Endothelial cell of umbilical vein (primary cell): ENCODE measurements around the gene BMAL2. TPM values are rescaled to one million over a fixed set of nuclear protein-coding genes. Genes with fewer than 3 reads are reported as not detected.

Source experiments
- BruUV-seq: library from RNA; stranded (reverse); fragments of 400-500 nt; replicated peaks from 2 replicates; lab custom pipeline; 2021; lab: Mats Ljungman, UMichigan
- CTCF ChIA-PET: fragments of 300-600, 350-600 bp; sonication (Branson Sonifier 250); formaldehyde crosslinking; loops from one replicate; lab custom pipeline; 2021; ENCODE audit warnings: antibody characterized with exemption, inconsistent platforms; lab: Charles Lee
- POLR2A ChIA-PET: fragments of 300-600, 350-600 bp; sonication (Branson Sonifier 250); formaldehyde crosslinking; loops from one replicate; lab custom pipeline; 2021; ENCODE audit warnings: antibody characterized with exemption, inconsistent platforms; lab: Charles Lee
- DNase-seq: peaks from one replicate; pipeline ENCODE4 v3.0.0-alpha.2; 2011; ENCODE audit warnings: low read depth, low spot score
- FAIRE-seq: peaks from 2 replicates; lab custom pipeline; 2011; peaks lifted over from hg19 to GRCh38; lab: Jason Lieb, UNC
- H2AFZ ChIP-seq: 2 replicates; pipeline ENCODE4 v1.6.0; 2012; ENCODE audit warnings: low read depth, low read length, control low read depth, inconsistent platforms
- H3K27ac ChIP-seq: 2 replicates; pipeline ENCODE4 v1.5.1; 2011; ENCODE audit warnings: low read depth, mild to moderate bottlenecking, control low read depth, low read length, moderate library complexity; ENCODE audit not compliant: insufficient read depth
- H3K27me3 ChIP-seq, 2 experiments: 2 replicates each; pipeline versions ENCODE4 v1.6.0 to v1.6.1; 2011; ENCODE audit warnings: low read length in 2 of 2, mixed read lengths in 1 of 2; ENCODE audit not compliant: control insufficient read depth in 2 of 2, insufficient read depth in 2 of 2
- H3K36me3 ChIP-seq, 2 experiments: 2 replicates in 1 of 2; 3 replicates in 1 of 2; pipeline ENCODE4 v1.5.1; 2011; ENCODE audit warnings: low read length in 2 of 2, mild to moderate bottlenecking in 1 of 2, moderate library complexity in 1 of 2; ENCODE audit not compliant: control insufficient read depth in 2 of 2, insufficient read depth in 2 of 2; ENCODE audit errors: extremely low read depth in 1 of 2
- H3K4me1 ChIP-seq: 3 replicates; pipeline ENCODE4 v1.5.1; 2011; ENCODE audit warnings: mild to moderate bottlenecking, low read length; ENCODE audit not compliant: control insufficient read depth, insufficient read depth; ENCODE audit errors: extremely low read depth
- H3K4me2 ChIP-seq: 2 replicates; pipeline ENCODE4 v1.6.1; 2011; ENCODE audit warnings: low read length, control low read depth, mixed read lengths; ENCODE audit not compliant: insufficient read depth
- H3K4me3 ChIP-seq, 3 experiments: fragments of 200-600 bp in 1 of 3; sonication (generic), shearing (Covaris generic) in 1 of 3; replicated peaks in 1 of 3; 2 replicates each; pipeline ENCODE4 v1.5.1; 2011 to 2016; ENCODE audit warnings: control low read depth in 3 of 3, low read length in 3 of 3, mild to moderate bottlenecking in 2 of 3, inconsistent platforms in 1 of 3, low read depth in 1 of 3, moderate library complexity in 1 of 3; ENCODE audit not compliant: insufficient read depth in 1 of 3
- H3K79me2 ChIP-seq: 2 replicates; pipeline ENCODE4 v1.6.0; 2012; ENCODE audit warnings: low read length, inconsistent platforms; ENCODE audit not compliant: control insufficient read depth, insufficient read depth
- H3K9ac ChIP-seq: replicated peaks from 2 replicates; pipeline ENCODE3; 2011; ENCODE audit warnings: low read length, control low read depth; ENCODE audit not compliant: insufficient read depth; ENCODE audit errors: extremely low read depth
- H3K9me1 ChIP-seq: replicated peaks from 3 replicates; pipeline ENCODE4 v1.6.0; 2011; ENCODE audit warnings: mild to moderate bottlenecking, low read length; ENCODE audit not compliant: control insufficient read depth, insufficient read depth; ENCODE audit errors: extremely low read depth
- H3K9me3 ChIP-seq: replicated peaks from 2 replicates; pipeline ENCODE4 v1.5.1; 2012; ENCODE audit warnings: low read length, inconsistent platforms; ENCODE audit not compliant: control insufficient read depth, insufficient read depth
- H4K20me1 ChIP-seq: replicated peaks from 2 replicates; pipeline ENCODE3; 2011; ENCODE audit warnings: mild to moderate bottlenecking, low read length; ENCODE audit not compliant: control insufficient read depth, insufficient read depth; ENCODE audit errors: extremely low read depth
- CTCF ChIP-seq, 2 donors: IDR thresholded peaks; 1 replicate in 1 of 2; 2 replicates in 1 of 2; pipeline ENCODE4 v1.5.1; 2011; ENCODE audit warnings: low read length in 2 of 2, mild to moderate bottlenecking in 2 of 2, moderate library complexity in 2 of 2, control low read depth in 1 of 2, inconsistent platforms in 1 of 2, low read depth in 1 of 2; ENCODE audit not compliant: insufficient read depth in 1 of 2; ENCODE audit errors: extremely low read depth in 1 of 2
- EZH2 ChIP-seq: IDR thresholded peaks from 2 replicates; pipeline ENCODE4 v1.6.1; 2012; ENCODE audit warnings: borderline replicate concordance, low read depth, mild to moderate bottlenecking, moderate library complexity, low read length, inconsistent platforms; ENCODE audit not compliant: severe bottlenecking
- FOS ChIP-seq: IDR thresholded peaks from 2 replicates; pipeline ENCODE4 v1.6.1; 2011; ENCODE audit warnings: mild to moderate bottlenecking, low read length, moderate library complexity, borderline replicate concordance; ENCODE audit not compliant: insufficient read depth
- GATA2 ChIP-seq: IDR thresholded peaks from 2 replicates; pipeline ENCODE4 v1.7.0; 2011; ENCODE audit warnings: low read depth, mild to moderate bottlenecking, moderate library complexity, mixed read lengths, low read length; ENCODE audit not compliant: insufficient read length, insufficient read depth
- JUN ChIP-seq: IDR thresholded peaks from 2 replicates; pipeline ENCODE4 v1.6.1; 2011; ENCODE audit warnings: borderline replicate concordance, low read depth; ENCODE audit not compliant: insufficient read length, insufficient read depth
- MAX ChIP-seq: IDR thresholded peaks from 2 replicates; pipeline ENCODE4 v1.6.1; 2011; ENCODE audit not compliant: insufficient read depth, insufficient read length
- MYC ChIP-seq: IDR thresholded peaks from one replicate; pipeline ENCODE4 v1.6.1; 2011; ENCODE audit warnings: mild to moderate bottlenecking, low read depth, low read length
- POLR2A ChIP-seq: IDR thresholded peaks from 2 replicates; pipeline ENCODE4 v1.6.1; 2012; ENCODE audit warnings: low read depth, mild to moderate bottlenecking, control low read depth, low read length
- POLR2AphosphoS5 ChIP-seq: IDR thresholded peaks from 2 replicates; pipeline ENCODE4 v1.6.1; 2012; ENCODE audit warnings: low read depth, mild to moderate bottlenecking, control low read depth, low read length, moderate library complexity; ENCODE audit not compliant: insufficient read depth
- dilution Hi-C: fragments of 300-500 bp; cut with MboI; formaldehyde crosslinking; loops from one replicate; pipeline ENCODE4 v1.15.0; 2019; ENCODE audit warnings: low sequenced_read_pairs; ENCODE audit not compliant: extremely low pct_ligation_motif_present
- intact Hi-C: fragments of 100-400 bp; cut with micrococcal nuclease; formaldehyde crosslinking; loops from one replicate; pipeline ENCODE4 v1.10.0; 2022
- polyA plus RNA-seq, 4 experiments: library from polyadenylated mRNA; depleted of rRNA in 3 of 4; stranded (reverse) in 3 of 4; unstranded in 1 of 4; fragments of >200 nt; gene quantifications; 2 replicates each; pipeline versions ENCODE4 v1.2.1 to v1.2.3, GENCODE V29; 2011 to 2012; ENCODE audit warnings: missing spikeins in 1 of 4
- total RNA-seq: library from RNA; stranded (reverse); gene quantifications from 2 replicates; pipeline ENCODE4 v1.2.3, GENCODE V29; 2021

Gene BMAL2
- total and polyA plus RNA-seq, 2 donors (not counting 3 experiments of a cell fraction or from before 2014, with no cell fraction given), result 5.9 to 33.3 TPM

GRCh38 chr12:27332407-27332713 lies 276 bp upstream of the BMAL2 start:
- intact Hi-C loops, result loop anchor here (5.0 kb wide), 1 partner anchor 320 kb away; no protein-coding TSS in a partner anchor
- H3K9me1 ChIP-seq, result peaks cover 2% of the 10 kb centered on the region
- TF ChIP-seq MYC, result no peak
- TF ChIP-seq CTCF (IDR thresholded peaks at IDR 0.05; ENCODE audit: extremely low read depth in 1 of 2, insufficient read depth in 1 of 2, low read depth in 1 of 2, low read length in 2 of 2), result no peak
- TF ChIP-seq POLR2AphosphoS5, result no peak
- no peak for TF ChIP-seq FOS
- TF ChIP-seq POLR2A, result no peak
- no peak for TF ChIP-seq JUN
- no peak for TF ChIP-seq MAX
- TF ChIP-seq EZH2, result no peak
- no peak for TF ChIP-seq GATA2
- peaks cover 39% of the 10 kb centered on the region for H3K79me2 ChIP-seq
- CTCF ChIA-PET, result interaction anchor here (0.8 to 3.0 kb wide), 6 partner anchors 12 to 320 kb away, joined by 3 to 11 read pairs (median 5); no protein-coding TSS in a partner anchor
- no peaks in the 10 kb centered on the region for H3K9me3 ChIP-seq
- no peaks in the 10 kb centered on the region for H3K27me3 ChIP-seq
- no TSS peak for BruUV-seq
- POLR2A ChIA-PET, result no interaction called here
- peak overlapping the region; percentile 83 for H3K9ac ChIP-seq
- H4K20me1 ChIP-seq, result no peaks in the 10 kb centered on the region
- peaks cover 28% of the 10 kb centered on the region for H3K4me1 ChIP-seq
- FAIRE-seq (peak; percentile 42), DNase-seq (no peak)
- H3K4me3 ChIP-seq, result peak overlapping the region; percentile 80 to 89 (median 86)
- H3K27ac ChIP-seq, result peak overlapping the region; percentile 73
- peaks cover 3 to 4% of the 10 kb centered on the region in 2 experiments for H3K36me3 ChIP-seq
- peak overlapping the region; percentile 99 for H2AFZ ChIP-seq
- dilution Hi-C loops, result no loop called here
- H3K4me2 ChIP-seq, result peak overlapping the region; percentile 97
